Right cardiac atrium (tissue), 5 donors: ENCODE measurements around the gene NFRKB. TPM values are rescaled to one million over a fixed set of nuclear protein-coding genes. Genes with fewer than 3 reads are reported as not detected.

Source experiments
- polyA plus RNA-seq: library from polyadenylated mRNA; stranded (reverse); fragments of 200-250 nt; gene quantifications from one replicate; pipeline ENCODE4 v1.2.3, GENCODE V29; 2013
- total RNA-seq, 4 donors: library from RNA; stranded (reverse); fragmentation: NEBNext Ultra II Directional; extraction: Animal tissue kit (Norgen Biotek cat#: 25700); gene quantifications; one replicate each; pipeline ENCODE4 v1.2.1, GENCODE V29; 2021
- donor health status: healthy with polysubstance abuse.
- donor health status: DM: no; HTN: yes; CAD: no.
- donor health status: DM: no; HTN: no; CAD: no.
- donor health status: DM: no; HTN: yes; CAD: no; lungs with severe emphysema.
- donor health status: DM: yes; HTN: yes; CAD: no.

The NFRKB gene
- total and polyA plus RNA-seq, 5 donors = 4.2 to 11.7 (median 9.7) TPM

Other genes with a start within 250 kb of the NFRKB start
- not detected for gene TMEM45B, start 79.7 kb downstream of the NFRKB start, total RNA-seq
- gene TMEM45B, start 79.7 kb downstream of the NFRKB start, polyA plus RNA-seq = not detected
- gene PRDM10, start 107.3 kb upstream of the NFRKB start, total RNA-seq = 1 to 10 TPM; 4.9 to 7.2 (median 6.3) TPM
- 1.6 TPM for gene PRDM10, start 107.3 kb upstream of the NFRKB start, polyA plus RNA-seq
- gene APLP2, start 174.3 kb upstream of the NFRKB start, total RNA-seq = 100 to 1,000 TPM; 311 to 375 (median 344) TPM
- gene APLP2, start 174.3 kb upstream of the NFRKB start, polyA plus RNA-seq = 228 TPM